Psoas muscle (tissue), 8 donors: ENCODE data around the gene APPL2. TPM values are rescaled to one million over a fixed set of nuclear protein-coding genes. Genes with fewer than 3 reads are reported as not detected.

Experiments used
- ATAC-seq, 4 donors: fragments of 200-7000 bp; cut with Tn5 transposase; one replicate each; pipeline ENCODE4 v1.9.1; 2020; ENCODE audit warnings: moderate library complexity in 3 of 4, mild to moderate bottlenecking in 2 of 4
- DNase-seq, 2 donors: peaks; one replicate each; pipeline ENCODE4 v3.0.0-alpha.2; 2020
- H3K27ac ChIP-seq: fragments of 200-600 bp; one replicate; pipeline ENCODE4 v1.8.0; 2022
- H3K27me3 ChIP-seq, 3 donors: fragments of 200-600 bp in 1 of 3; one replicate each; pipeline versions ENCODE4 v1.6.1 to v1.8.0; 2013 to 2022; ENCODE audit warnings: low read length in 2 of 3, mild to moderate bottlenecking in 2 of 3, moderate library complexity in 1 of 3; ENCODE audit not compliant: insufficient read depth in 3 of 3
- H3K36me3 ChIP-seq, 2 donors: fragments of 200-600 bp in 1 of 2; one replicate each; pipeline versions ENCODE4 v1.6.1 to v1.8.0; 2013 to 2022; ENCODE audit warnings: low read depth in 1 of 2, mild to moderate bottlenecking in 1 of 2, moderate library complexity in 1 of 2; ENCODE audit not compliant: insufficient read depth in 1 of 2
- H3K4me1 ChIP-seq: fragments of 200-600 bp; one replicate; pipeline ENCODE4 v1.8.0; 2022
- H3K4me3 ChIP-seq: fragments of 200-600 bp; one replicate; pipeline ENCODE4 v1.8.0; 2022; ENCODE audit warnings: mild to moderate bottlenecking
- H3K9me3 ChIP-seq: fragments of 200-600 bp; one replicate; pipeline ENCODE4 v1.8.0; 2022
- CTCF ChIP-seq: fragments of 200-600 bp; IDR thresholded peaks from one replicate; pipeline ENCODE4 v1.8.0; 2022; ENCODE audit warnings: antibody characterized with exemption
- WGBS, 3 donors: extraction: QIAGEN DNeasy Blood & Tissue Kit; methylation state at CpG; one replicate each; pipeline versions ENCODE4 v1.1.6 to v1.1.7; 2013; 5-methylcytosine and 5-hydroxymethylcytosine counted together
- intact Hi-C, 2 donors: fragments of 100-400 bp; cut with DNase I; formaldehyde crosslinking; loops; one replicate each; pipeline versions ENCODE4 v1.11.0 to v1.14.2; 2022
- polyA plus RNA-seq, 3 donors: library from polyadenylated mRNA; stranded (reverse); fragments of 200-250 nt; gene quantifications; one replicate each; pipeline ENCODE4 v1.2.3, GENCODE V29; 2013
- total RNA-seq, 4 donors: library from RNA; stranded (reverse); fragmentation: NEBNext Ultra II Directional in 2 of 4; extraction: Animal tissue kit (Norgen Biotek cat#: 25700) in 2 of 4; gene quantifications; one replicate each; pipeline versions ENCODE4 v1.2.1 to v1.2.4, GENCODE V29; 2021 to 2023
- donor health status: healthy with polysubstance abuse.
- donor health status: DM: no; HTN: no; CAD: no; lungs with moderate emphysema.
- donor health status: Bipolar disorder and iron deficiency.
- donor health status: healthy.
- donor health status: DM: yes; HTN: yes; CAD: no.
- donor health status: DM: no; HTN: no; CAD: no.
- donor health status: DM: no; HTN: no; CAD: no.
- donor health status: DM: yes; HTN: yes; CAD: no.

Gene APPL2
- total and polyA plus RNA-seq, 7 donors, result 7.3 to 14.8 (median 10.4) TPM

- H3K4me1 ChIP-seq, result no peaks in the 10 kb centered on the region
- 74 to 84% (median 74%) methylated on average over 2 of the region's 2 CpGs for WGBS, 3 donors
- no peak for DNase-seq
- peaks cover 0 to 89% of the 10 kb centered on the region in 2 donors for H3K36me3 ChIP-seq
- H3K4me3 ChIP-seq, result no peak overlapping the region
- intact Hi-C loops, result loop anchor here in 1 of 2 donors (10.0 kb wide), 1 partner anchor 51 kb away; no protein-coding TSS in a partner anchor
- H3K27me3 ChIP-seq, result no peaks in the 10 kb centered on the region
- no peak for TF ChIP-seq CTCF
- no peak overlapping the region for H3K27ac ChIP-seq
- no peaks in the 10 kb centered on the region for H3K9me3 ChIP-seq
- no peak for ATAC-seq
These were observed 60.5 kb downstream of the APPL2 start for GRCh38 chr12:105175397-105175990.

DNA sequence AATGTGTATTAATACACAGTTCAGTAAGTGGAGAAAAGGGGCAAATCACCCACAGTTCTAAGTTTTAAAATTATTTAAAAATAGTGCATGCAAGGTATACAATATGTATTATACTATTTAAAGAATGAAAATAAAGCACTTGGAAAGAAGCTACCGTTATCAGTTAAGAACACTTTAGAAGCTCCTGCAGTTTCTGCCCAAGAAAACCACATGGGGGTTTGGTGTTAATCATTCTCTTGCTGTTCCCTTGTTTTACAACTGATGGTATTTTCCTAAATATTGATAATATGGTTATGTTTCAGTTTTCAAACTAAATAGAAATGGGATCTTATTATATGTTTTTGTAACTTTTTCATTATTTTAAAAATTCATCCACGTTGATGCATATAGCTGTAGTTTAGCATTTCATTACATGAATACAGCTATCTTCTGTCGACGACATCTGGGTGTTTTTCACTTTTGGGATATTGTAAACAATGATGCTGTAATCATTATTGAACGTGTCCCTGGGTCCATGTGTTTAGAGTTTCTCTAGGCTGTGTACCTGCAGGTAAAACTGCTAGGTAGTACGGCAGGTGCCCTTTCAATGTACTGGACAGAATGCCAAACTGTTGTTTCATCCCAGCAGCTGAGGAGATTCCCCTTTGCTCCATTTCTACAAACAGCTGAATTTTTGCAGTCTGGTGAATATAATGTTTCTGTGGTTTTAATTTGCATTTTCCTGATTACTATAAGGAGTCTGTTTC is 64.1 kb downstream of the APPL2 start:
- TF ChIP-seq CTCF, result no peak
- ATAC-seq (no peak), DNase-seq (no peak)
- Histone ChIP-seq H3K4me1 (no peaks in the 10 kb centered on the region), H3K4me3 (no peak overlapping the region), H3K27me3 (no peaks in the 10 kb centered on the region), H3K27ac (no peak overlapping the region), H3K9me3 (no peaks in the 10 kb centered on the region), H3K36me3 (peaks cover 0 to 99% of the 10 kb centered on the region in 2 donors)
- intact Hi-C loops, result loop anchor here in 1 of 2 donors (10.0 kb wide), 1 partner anchor 47 kb away; no protein-coding TSS in a partner anchor
- 81 to 83% (median 82%) methylated on average over 6 of the region's 6 CpGs for WGBS, 3 donors

GRCh38 chr12:105170139-105170538 is 65.8 kb downstream of the APPL2 start:
- Histone ChIP-seq H3K9me3 (no peaks in the 10 kb centered on the region), H3K4me1 (no peaks in the 10 kb centered on the region), H3K27ac (no peak overlapping the region), H3K4me3 (no peak overlapping the region), H3K27me3 (no peaks in the 10 kb centered on the region), H3K36me3 (peaks cover 0 to 99% of the 10 kb centered on the region in 2 donors)
- no peak for DNase-seq
- ATAC-seq, result no peak
- no peak for TF ChIP-seq CTCF
- intact Hi-C loops, result loop anchor here in 1 of 2 donors (10.0 kb wide), 1 partner anchor 45 kb away; no protein-coding TSS in a partner anchor
- whole genome bisulfite sequencing, 3 donors, result 91 to 93% (median 92%) methylated on average over 3 of the region's 3 CpGs

- intact Hi-C loops, result no loop called here
- Histone ChIP-seq H3K27ac (no peak overlapping the region), H3K36me3 (peaks cover 0 to 99% of the 10 kb centered on the region in 2 donors)
These were observed 68.0 kb downstream of the APPL2 start for GRCh38 chr12:105168006-105168405.

More at GRCh38 chr12:105168006-105168405, 68.0 kb downstream of the APPL2 start:
- Histone ChIP-seq H3K4me3 (no peak overlapping the region), H3K9me3 (no peaks in the 10 kb centered on the region), H3K4me1 (no peaks in the 10 kb centered on the region), H3K27me3 (no peaks in the 10 kb centered on the region)
- DNase-seq (no peak), ATAC-seq (no peak)
- no peak for TF ChIP-seq CTCF
